Measurements from ENCODE around the gene CLTC. TPM values are rescaled to one million over a fixed set of nuclear protein-coding genes. Genes with fewer than 3 reads are reported as not detected.

CLTC gene
- total RNA-seq, 1 donor from 2014 or later, result 314 TPM

- no peaks in the 10 kb centered on the region for H3K9me3 Mint-ChIP-seq (ENCODE audit: low read depth)
- H3K27me3 Mint-ChIP-seq (ENCODE audit: low read depth), result no peaks in the 10 kb centered on the region
- H3K27ac Mint-ChIP-seq (ENCODE audit: unreplicated experiment), result peak within 1 kb of the TSS; percentile 99
- H3K36me3 Mint-ChIP-seq (ENCODE audit: low read depth), result no peaks in the 10 kb centered on the region
- peaks cover 48% of the 10 kb centered on the region for H3K4me1 Mint-ChIP-seq (ENCODE audit: low read depth)
- peak; percentile 99 for DNase-seq (ENCODE audit: low spot score)
- peak within 1 kb of the TSS; percentile 98 for H3K4me3 Mint-ChIP-seq (ENCODE audit: unreplicated experiment)
- no peak for TF ChIP-seq CTCF (IDR thresholded peaks at IDR 0.05)
Observed at GRCh38 chr17:59707149-59707970, 87.7 kb downstream of the CLTC start, which contains the start of the genes PTRH2 and VMP1. Gene PTRH2, minus strand, starts transcription at chr17:59707430. Its CDS starts 9,452 bp downstream, at chr17:59697978. Gene VMP1, plus strand, starts transcription at chr17:59707654. Its CDS starts 23,793 bp downstream, at chr17:59731447.

- Mint-ChIP-seq H3K27ac (ENCODE audit: unreplicated experiment) (peak overlapping the region; percentile 99), H3K36me3 (ENCODE audit: low read depth) (peaks cover 2% of the 10 kb centered on the region), H3K9me3 (ENCODE audit: low read depth) (no peaks in the 10 kb centered on the region), H3K4me1 (ENCODE audit: low read depth) (peaks cover 54% of the 10 kb centered on the region), H3K27me3 (ENCODE audit: low read depth) (no peaks in the 10 kb centered on the region), H3K4me3 (ENCODE audit: unreplicated experiment) (peak overlapping the region; percentile 98)
- TF ChIP-seq CTCF (IDR thresholded peaks at IDR 0.05), result no peak
- no peak for DNase-seq (ENCODE audit: low spot score)
Observed at GRCh38 chr17:59707971-59708430, 88.3 kb downstream of the CLTC start.

- Mint-ChIP-seq H3K27me3 (ENCODE audit: low read depth) (no peaks in the 10 kb centered on the region), H3K36me3 (ENCODE audit: low read depth) (peaks cover 2% of the 10 kb centered on the region), H3K27ac (ENCODE audit: unreplicated experiment) (no peak overlapping the region), H3K9me3 (ENCODE audit: low read depth) (no peaks in the 10 kb centered on the region), H3K4me1 (ENCODE audit: low read depth) (peaks cover 40% of the 10 kb centered on the region), H3K4me3 (ENCODE audit: unreplicated experiment) (no peak overlapping the region)
- DNase-seq (ENCODE audit: low spot score), result no peak
- no peak for TF ChIP-seq CTCF (IDR thresholded peaks at IDR 0.05)
Observed at GRCh38 chr17:59711936-59712335, 92.2 kb downstream of the CLTC start.

- no peak overlapping the region for H3K4me3 Mint-ChIP-seq (ENCODE audit: unreplicated experiment)
- H3K27ac Mint-ChIP-seq (ENCODE audit: unreplicated experiment), result peak overlapping the region; percentile 6
- H3K4me1 Mint-ChIP-seq (ENCODE audit: low read depth), result peaks cover 40% of the 10 kb centered on the region
- no peak for DNase-seq (ENCODE audit: low spot score)
- TF ChIP-seq CTCF (IDR thresholded peaks at IDR 0.05), result no peak
- H3K36me3 Mint-ChIP-seq (ENCODE audit: low read depth), result peaks cover 2% of the 10 kb centered on the region
- no peaks in the 10 kb centered on the region for H3K9me3 Mint-ChIP-seq (ENCODE audit: low read depth)
- H3K27me3 Mint-ChIP-seq (ENCODE audit: low read depth), result no peaks in the 10 kb centered on the region
Observed at GRCh38 chr17:59712862-59713261, 93.2 kb downstream of the CLTC start.

- no peak overlapping the region for H3K27ac Mint-ChIP-seq (ENCODE audit: unreplicated experiment)
Observed at GRCh38 chr17:59714255-59714654, 94.6 kb downstream of the CLTC start.

More at GRCh38 chr17:59714255-59714654, 94.6 kb downstream of the CLTC start:
- Mint-ChIP-seq H3K9me3 (ENCODE audit: low read depth) (no peaks in the 10 kb centered on the region), H3K27me3 (ENCODE audit: low read depth) (no peaks in the 10 kb centered on the region), H3K4me1 (ENCODE audit: low read depth) (peaks cover 33% of the 10 kb centered on the region), H3K4me3 (ENCODE audit: unreplicated experiment) (no peak overlapping the region), H3K36me3 (ENCODE audit: low read depth) (peaks cover 5% of the 10 kb centered on the region)
- no peak for DNase-seq (ENCODE audit: low spot score)
- no peak for TF ChIP-seq CTCF (IDR thresholded peaks at IDR 0.05)
